Measurements from ENCODE around the gene NREP.

DNA sequence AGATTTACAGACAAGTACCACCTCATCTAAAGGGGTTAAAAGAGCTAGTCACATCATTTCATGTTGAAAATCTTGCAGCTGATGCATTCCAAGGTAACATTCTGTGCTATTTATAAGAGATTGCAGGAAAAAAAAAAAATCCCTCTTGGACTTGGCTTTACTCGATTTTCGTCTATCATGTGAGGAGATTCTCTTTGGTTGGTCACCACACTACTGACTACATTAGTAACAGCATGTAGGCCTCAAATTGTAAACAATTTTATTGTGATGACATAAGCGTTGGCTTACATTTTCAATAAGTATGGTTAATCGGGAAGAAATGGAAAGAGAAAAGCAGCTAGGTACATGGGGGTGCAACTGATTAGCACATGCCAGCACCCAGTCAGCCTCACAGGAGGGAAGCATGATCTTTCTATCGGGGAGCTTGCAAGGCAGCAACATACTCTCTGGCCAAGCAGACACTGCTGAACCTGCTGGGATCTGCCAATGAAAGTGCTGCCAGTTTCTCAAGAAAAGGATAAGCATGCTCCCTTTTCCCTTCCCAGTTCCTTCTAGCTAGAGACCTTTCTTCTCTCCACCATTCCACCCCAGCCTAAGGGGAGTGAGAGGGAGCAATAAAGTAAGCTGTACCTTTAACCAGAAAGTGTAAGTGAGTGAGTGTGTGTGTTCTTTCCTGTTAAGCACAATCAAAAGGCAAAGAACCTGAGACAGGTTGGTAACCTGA, 7.5 kb downstream of the NREP start:
- TF ChIP-seq SPI1 (IDR thresholded peaks at IDR 0.05; ENCODE audit: borderline replicate concordance, low read depth) = no peak
- TF ChIP-seq, protein P1, sequence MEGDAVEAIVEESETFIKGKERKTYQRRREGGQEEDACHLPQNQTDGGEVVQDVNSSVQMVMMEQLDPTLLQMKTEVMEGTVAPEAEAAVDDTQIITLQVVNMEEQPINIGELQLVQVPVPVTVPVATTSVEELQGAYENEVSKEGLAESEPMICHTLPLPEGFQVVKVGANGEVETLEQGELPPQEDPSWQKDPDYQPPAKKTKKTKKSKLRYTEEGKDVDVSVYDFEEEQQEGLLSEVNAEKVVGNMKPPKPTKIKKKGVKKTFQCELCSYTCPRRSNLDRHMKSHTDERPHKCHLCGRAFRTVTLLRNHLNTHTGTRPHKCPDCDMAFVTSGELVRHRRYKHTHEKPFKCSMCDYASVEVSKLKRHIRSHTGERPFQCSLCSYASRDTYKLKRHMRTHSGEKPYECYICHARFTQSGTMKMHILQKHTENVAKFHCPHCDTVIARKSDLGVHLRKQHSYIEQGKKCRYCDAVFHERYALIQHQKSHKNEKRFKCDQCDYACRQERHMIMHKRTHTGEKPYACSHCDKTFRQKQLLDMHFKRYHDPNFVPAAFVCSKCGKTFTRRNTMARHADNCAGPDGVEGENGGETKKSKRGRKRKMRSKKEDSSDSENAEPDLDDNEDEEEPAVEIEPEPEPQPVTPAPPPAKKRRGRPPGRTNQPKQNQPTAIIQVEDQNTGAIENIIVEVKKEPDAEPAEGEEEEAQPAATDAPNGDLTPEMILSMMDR (IDR thresholded peaks at IDR 0.05; ENCODE audit: insufficient read depth, low read length) = no peak

Measured in HL-60 (cell line).